Measurements from ENCODE around the gene FOXP1. TPM values are rescaled to one million over a fixed set of nuclear protein-coding genes. Genes with fewer than 3 reads are reported as not detected.

The FOXP1 gene
- total and polyA plus RNA-seq, 2 experiments from 2014 or later: 121 to 132 TPM

- Histone ChIP-seq H3K36me3 (peaks cover 16% of the 10 kb centered on the region), H3K4me3 (no peak overlapping the region), H3K9me3 (ENCODE audit: low read depth) (no peaks in the 10 kb centered on the region), H3K27ac (no peak overlapping the region), H3K4me1 (ENCODE audit: low read depth) (peaks cover 56% of the 10 kb centered on the region), H3K27me3 (no peaks in the 10 kb centered on the region)
- no peak for TF ChIP-seq CTCF (IDR thresholded peaks at IDR 0.05; ENCODE audit: low read depth, low read length)
- DNase-seq (ENCODE audit: low read depth in 1 of 2, low spot score in 1 of 2): no peak
These were observed 529.2 kb downstream of the FOXP1 start for GRCh38 chr3:71054312-71054711.

GRCh38 chr3:71053495-71053894 lies 530.0 kb downstream of the FOXP1 start:
- Histone ChIP-seq H3K36me3 (peaks cover 16% of the 10 kb centered on the region), H3K27me3 (no peaks in the 10 kb centered on the region), H3K4me1 (ENCODE audit: low read depth) (peaks cover 49% of the 10 kb centered on the region), H3K4me3 (no peak overlapping the region), H3K27ac (peak overlapping the region; percentile 47), H3K9me3 (ENCODE audit: low read depth) (no peaks in the 10 kb centered on the region)
- no peak for TF ChIP-seq CTCF (IDR thresholded peaks at IDR 0.05; ENCODE audit: low read depth, low read length)
- DNase-seq (ENCODE audit: low read depth in 1 of 2, low spot score in 1 of 2): no peak

GRCh38 chr3:71052716-71053115 lies 530.8 kb downstream of the FOXP1 start:
- Histone ChIP-seq H3K9me3 (ENCODE audit: low read depth) (no peaks in the 10 kb centered on the region), H3K4me1 (ENCODE audit: low read depth) (peaks cover 42% of the 10 kb centered on the region), H3K27me3 (no peaks in the 10 kb centered on the region), H3K36me3 (peaks cover 16% of the 10 kb centered on the region), H3K27ac (peak overlapping the region; percentile 55), H3K4me3 (no peak overlapping the region)
- TF ChIP-seq CTCF (IDR thresholded peaks at IDR 0.05; ENCODE audit: low read depth, low read length): no peak
- no peak for DNase-seq (ENCODE audit: low read depth in 1 of 2, low spot score in 1 of 2)

GRCh38 chr3:71051893-71052687 lies 531.4 kb downstream of the FOXP1 start:
- H3K36me3 ChIP-seq: peaks cover 16% of the 10 kb centered on the region
- peak overlapping the region; percentile 55 for H3K27ac ChIP-seq
- no peaks in the 10 kb centered on the region for H3K27me3 ChIP-seq
- H3K4me3 ChIP-seq: no peak overlapping the region
- H3K9me3 ChIP-seq (ENCODE audit: low read depth): no peaks in the 10 kb centered on the region
- TF ChIP-seq CTCF (IDR thresholded peaks at IDR 0.05; ENCODE audit: low read depth, low read length): no peak
- peak in 1 of 2 donors; percentile 67 for DNase-seq (ENCODE audit: low read depth in 1 of 2, low spot score in 1 of 2)
- H3K4me1 ChIP-seq (ENCODE audit: low read depth): peaks cover 37% of the 10 kb centered on the region

- no peaks in the 10 kb centered on the region for H3K27me3 ChIP-seq
- TF ChIP-seq CTCF (IDR thresholded peaks at IDR 0.05; ENCODE audit: low read depth, low read length): no peak
- H3K4me3 ChIP-seq: no peak overlapping the region
- no peak for DNase-seq (ENCODE audit: low read depth in 1 of 2, low spot score in 1 of 2)
- H3K9me3 ChIP-seq (ENCODE audit: low read depth): no peaks in the 10 kb centered on the region
- peak overlapping the region; percentile 51 for H3K27ac ChIP-seq
- peaks cover 29% of the 10 kb centered on the region for H3K4me1 ChIP-seq (ENCODE audit: low read depth)
- H3K36me3 ChIP-seq: peaks cover 21% of the 10 kb centered on the region
These were observed 532.3 kb downstream of the FOXP1 start for GRCh38 chr3:71051259-71051595.

Measured in cardiac muscle cell (in vitro differentiated cells and primary cell).